ENCODE data around the gene GINM1.
A peak's percentile ranks its signal among the peaks of the same experiment; 100 is the strongest.

The GINM1 gene

GRCh38 chr6:149565527-149566409 is at the start of gene GINM1:
Gene GINM1, plus strand, starts transcription at chr6:149566375. Its CDS starts 40 bp downstream, at chr6:149566415.
- Mint-ChIP-seq H3K4me1 (ENCODE audit: low read depth) (peaks cover 32% of the 10 kb centered on the region), H3K27me3 (no peaks in the 10 kb centered on the region), H3K4me3 (peak within 1 kb of the TSS; percentile 92), H3K36me3 (ENCODE audit: low read depth) (peaks cover 11% of the 10 kb centered on the region), H3K27ac (peak within 1 kb of the TSS; percentile 95), H3K9me3 (no peaks in the 10 kb centered on the region)
- DNase-seq, result peak; percentile 99

GRCh38 chr6:149529650-149530049 is 36.5 kb upstream of the GINM1 start:
- Mint-ChIP-seq H3K4me3 (no peak overlapping the region), H3K4me1 (ENCODE audit: low read depth) (peaks cover 18% of the 10 kb centered on the region), H3K27ac (peak overlapping the region; percentile 16), H3K9me3 (no peaks in the 10 kb centered on the region), H3K36me3 (ENCODE audit: low read depth) (peaks cover 86% of the 10 kb centered on the region), H3K27me3 (no peaks in the 10 kb centered on the region)
- no peak for DNase-seq

- H3K9me3 Mint-ChIP-seq, result no peaks in the 10 kb centered on the region
- peaks cover 25% of the 10 kb centered on the region for H3K4me1 Mint-ChIP-seq (ENCODE audit: low read depth)
- H3K27ac Mint-ChIP-seq, result peak overlapping the region; percentile 71
- no peaks in the 10 kb centered on the region for H3K27me3 Mint-ChIP-seq
- peaks cover 87% of the 10 kb centered on the region for H3K36me3 Mint-ChIP-seq (ENCODE audit: low read depth)
- DNase-seq, result no peak
- no peak overlapping the region for H3K4me3 Mint-ChIP-seq
Observed at GRCh38 chr6:149534742-149535141, 31.4 kb upstream of the GINM1 start.

GRCh38 chr6:149541139-149541538 is 25.0 kb upstream of the GINM1 start:
- Mint-ChIP-seq H3K36me3 (ENCODE audit: low read depth) (peaks cover 64% of the 10 kb centered on the region), H3K4me3 (no peak overlapping the region), H3K27me3 (no peaks in the 10 kb centered on the region), H3K27ac (peak overlapping the region; percentile 17), H3K9me3 (no peaks in the 10 kb centered on the region), H3K4me1 (ENCODE audit: low read depth) (peaks cover 40% of the 10 kb centered on the region)
- DNase-seq, result no peak

- no peak for DNase-seq
- H3K36me3 Mint-ChIP-seq (ENCODE audit: low read depth), result peaks cover 33% of the 10 kb centered on the region
- peaks cover 45% of the 10 kb centered on the region for H3K4me1 Mint-ChIP-seq (ENCODE audit: low read depth)
- peak overlapping the region; percentile 99 for H3K27ac Mint-ChIP-seq
- H3K9me3 Mint-ChIP-seq, result no peaks in the 10 kb centered on the region
- peak overlapping the region; percentile 97 for H3K4me3 Mint-ChIP-seq
- H3K27me3 Mint-ChIP-seq, result no peaks in the 10 kb centered on the region
Observed at GRCh38 chr6:149544646-149545257, 21.4 kb upstream of the GINM1 start.

GRCh38 chr6:149545258-149545753 is 20.9 kb upstream of the GINM1 start:
- Mint-ChIP-seq H3K36me3 (ENCODE audit: low read depth) (peaks cover 30% of the 10 kb centered on the region), H3K27me3 (no peaks in the 10 kb centered on the region), H3K4me3 (peak overlapping the region; percentile 97), H3K4me1 (ENCODE audit: low read depth) (peaks cover 45% of the 10 kb centered on the region), H3K27ac (peak overlapping the region; percentile 99), H3K9me3 (no peaks in the 10 kb centered on the region)
- DNase-seq, result peak; percentile 59

GRCh38 chr6:149545754-149546471 is 20.3 kb upstream of the GINM1 start, which contains the start of gene PPIL4:
Gene PPIL4, minus strand, starts transcription at chr6:149546043. Its CDS starts 38 bp downstream, at chr6:149546005.
- peak; percentile 98 for DNase-seq
- peak within 1 kb of the TSS; percentile 99 for H3K27ac Mint-ChIP-seq
- H3K9me3 Mint-ChIP-seq, result no peaks in the 10 kb centered on the region
- H3K4me3 Mint-ChIP-seq, result peak within 1 kb of the TSS; percentile 97
- no peaks in the 10 kb centered on the region for H3K27me3 Mint-ChIP-seq
- peaks cover 42% of the 10 kb centered on the region for H3K4me1 Mint-ChIP-seq (ENCODE audit: low read depth)
- peaks cover 26% of the 10 kb centered on the region for H3K36me3 Mint-ChIP-seq (ENCODE audit: low read depth)

- H3K4me1 Mint-ChIP-seq (ENCODE audit: low read depth), result peaks cover 5% of the 10 kb centered on the region
- no peaks in the 10 kb centered on the region for H3K36me3 Mint-ChIP-seq (ENCODE audit: low read depth)
- no peak overlapping the region for H3K27ac Mint-ChIP-seq
- DNase-seq, result no peak
- no peak overlapping the region for H3K4me3 Mint-ChIP-seq
- H3K9me3 Mint-ChIP-seq, result no peaks in the 10 kb centered on the region
- H3K27me3 Mint-ChIP-seq, result peaks cover 3% of the 10 kb centered on the region
Observed at GRCh38 chr6:149551920-149552319, 14.3 kb upstream of the GINM1 start.

- Mint-ChIP-seq H3K36me3 (ENCODE audit: low read depth) (no peaks in the 10 kb centered on the region), H3K4me1 (ENCODE audit: low read depth) (peaks cover 4% of the 10 kb centered on the region), H3K27me3 (peaks cover 11% of the 10 kb centered on the region), H3K9me3 (no peaks in the 10 kb centered on the region), H3K4me3 (no peak overlapping the region), H3K27ac (no peak overlapping the region)
- no peak for DNase-seq
Observed at GRCh38 chr6:149558029-149558428, 8.1 kb upstream of the GINM1 start.

- no peak overlapping the region for H3K27ac Mint-ChIP-seq
- peaks cover 11% of the 10 kb centered on the region for H3K27me3 Mint-ChIP-seq
- H3K9me3 Mint-ChIP-seq, result no peaks in the 10 kb centered on the region
- peaks cover 10% of the 10 kb centered on the region for H3K4me1 Mint-ChIP-seq (ENCODE audit: low read depth)
- H3K36me3 Mint-ChIP-seq (ENCODE audit: low read depth), result no peaks in the 10 kb centered on the region
- no peak overlapping the region for H3K4me3 Mint-ChIP-seq
- DNase-seq, result no peak
Observed at GRCh38 chr6:149559389-149559788, 6.8 kb upstream of the GINM1 start.

GRCh38 chr6:149560736-149561135 is 5.4 kb upstream of the GINM1 start:
- no peaks in the 10 kb centered on the region for H3K9me3 Mint-ChIP-seq
- no peaks in the 10 kb centered on the region for H3K36me3 Mint-ChIP-seq (ENCODE audit: low read depth)
- no peak for DNase-seq
- no peak overlapping the region for H3K4me3 Mint-ChIP-seq
- no peak overlapping the region for H3K27ac Mint-ChIP-seq
- peaks cover 18% of the 10 kb centered on the region for H3K4me1 Mint-ChIP-seq (ENCODE audit: low read depth)
- H3K27me3 Mint-ChIP-seq, result peaks cover 7% of the 10 kb centered on the region

GRCh38 chr6:149563203-149563927 is 2.8 kb upstream of the GINM1 start:
- H3K27ac Mint-ChIP-seq, result no peak overlapping the region
- no peak overlapping the region for H3K4me3 Mint-ChIP-seq

GRCh38 chr6:149563928-149564325 is 2.2 kb upstream of the GINM1 start:
- DNase-seq, result no peak
- Mint-ChIP-seq H3K9me3 (no peaks in the 10 kb centered on the region), H3K27me3 (no peaks in the 10 kb centered on the region), H3K4me3 (no peak overlapping the region), H3K36me3 (ENCODE audit: low read depth) (peaks cover 11% of the 10 kb centered on the region), H3K4me1 (ENCODE audit: low read depth) (peaks cover 30% of the 10 kb centered on the region), H3K27ac (no peak overlapping the region)

More at GRCh38 chr6:149563203-149563927, 2.8 kb upstream of the GINM1 start:
- H3K9me3 Mint-ChIP-seq, result no peaks in the 10 kb centered on the region
- H3K36me3 Mint-ChIP-seq (ENCODE audit: low read depth), result peaks cover 11% of the 10 kb centered on the region
- peaks cover 30% of the 10 kb centered on the region for H3K4me1 Mint-ChIP-seq (ENCODE audit: low read depth)
- DNase-seq, result no peak
- no peaks in the 10 kb centered on the region for H3K27me3 Mint-ChIP-seq

Data from activated T-cell treated with anti-CD3 and anti-CD28 coated beads, Interleukin-2, amount 50 U/mL, for 24 hours (primary cell).